GM19463 (cell line): ENCODE results near the gene HEXD.
A peak's percentile ranks its signal among the peaks of the same experiment; 100 is the strongest.
"Not testable (repeated sequence)": the region's sequence is repeated elsewhere in the genome, so short reads cannot be mapped to it uniquely, and the experiment has no call there.

Experiments
- ATAC-seq: cut with Tn5 transposase; IDR thresholded peaks from one replicate; pipeline ENCODE4 v1.9.1; 2021; ENCODE audit warnings: mild to moderate bottlenecking, moderate library complexity; ENCODE audit not compliant: unreplicated experiment

Gene HEXD

GRCh38 chr17:82418001-82418986 is at the start of gene HEXD, which contains the start of gene OGFOD3:
Gene HEXD (plus strand): TSS chr17:82418347. CDS start chr17:82419800, 1,453 bp downstream.
Gene OGFOD3 (minus strand): TSS chr17:82418586. CDS start chr17:82418485, 101 bp downstream.
- peak; percentile 76 for ATAC-seq

DNA sequence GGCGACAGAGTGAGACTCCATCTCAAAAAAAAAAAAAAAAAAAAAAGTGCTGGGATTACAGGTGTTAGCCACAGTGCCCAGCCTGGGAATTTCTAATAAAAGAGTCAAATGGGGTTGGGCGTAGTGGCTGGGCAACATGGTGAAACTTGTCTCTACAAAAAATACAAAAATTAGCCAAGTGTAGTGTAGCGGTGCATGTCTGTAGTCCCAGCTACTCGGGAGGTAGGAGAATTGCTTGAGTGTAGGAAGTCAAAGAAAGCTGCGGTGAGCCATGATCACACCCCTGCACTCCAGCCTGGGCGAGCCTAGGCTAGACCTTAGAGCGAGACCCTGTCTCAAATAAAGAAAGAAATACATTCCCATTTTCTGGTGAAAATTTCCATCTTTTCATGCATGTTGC is 48.9 kb upstream of the HEXD start:
- no peak for ATAC-seq

- ATAC-seq, result no peak
Observed at GRCh38 chr17:82370471-82371332, 47.4 kb upstream of the HEXD start.

- ATAC-seq, result no peak
Observed at GRCh38 chr17:82371333-82372248, 46.6 kb upstream of the HEXD start, which contains the start of gene UTS2R. Gene UTS2R (plus strand): TSS chr17:82371765. CDS start chr17:82374325, 2,560 bp downstream.

- no peak for ATAC-seq
Observed at GRCh38 chr17:82372249-82373071, 45.7 kb upstream of the HEXD start.

GRCh38 chr17:82373072-82373452 is 45.1 kb upstream of the HEXD start:
- not testable (repeated sequence) for ATAC-seq

GRCh38 chr17:82373731-82374625 is 44.2 kb upstream of the HEXD start:
- no peak for ATAC-seq

- ATAC-seq, result no peak
Observed at GRCh38 chr17:82374626-82375331, 43.4 kb upstream of the HEXD start.

DNA sequence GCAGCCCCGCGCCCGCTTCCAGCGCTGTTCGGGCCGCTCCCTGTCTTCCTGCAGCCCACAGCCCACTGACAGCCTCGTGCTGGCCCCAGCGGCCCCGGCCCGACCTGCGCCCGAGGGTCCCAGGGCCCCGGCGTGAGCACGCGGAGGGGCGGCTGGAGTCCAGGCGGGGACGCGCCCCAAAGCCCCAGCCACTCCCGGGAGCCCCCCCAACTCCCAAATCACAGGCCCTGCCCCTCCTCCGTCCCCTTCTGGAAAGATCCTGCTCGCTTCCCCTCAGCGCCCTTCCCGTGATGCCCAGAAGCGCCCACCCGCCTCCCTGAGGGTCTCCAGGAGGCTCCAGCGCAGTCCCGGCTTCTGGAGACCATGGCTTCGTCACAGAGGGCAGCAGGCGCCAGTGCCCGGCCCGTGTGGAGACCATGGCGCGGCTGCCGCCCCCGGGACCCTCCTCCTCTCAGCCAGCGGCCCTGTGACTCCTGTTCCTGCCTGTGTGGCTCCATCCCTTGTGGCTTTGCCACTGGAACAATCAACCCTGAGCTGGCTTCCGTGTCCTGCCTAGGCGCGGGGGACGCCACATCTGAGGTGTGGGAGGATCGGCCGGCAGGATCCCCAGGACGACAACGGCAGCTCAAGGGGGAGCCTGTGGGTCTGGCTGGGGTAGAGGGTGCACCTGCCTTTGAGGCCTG is 42.6 kb upstream of the HEXD start:
- ATAC-seq, result no peak

DNA sequence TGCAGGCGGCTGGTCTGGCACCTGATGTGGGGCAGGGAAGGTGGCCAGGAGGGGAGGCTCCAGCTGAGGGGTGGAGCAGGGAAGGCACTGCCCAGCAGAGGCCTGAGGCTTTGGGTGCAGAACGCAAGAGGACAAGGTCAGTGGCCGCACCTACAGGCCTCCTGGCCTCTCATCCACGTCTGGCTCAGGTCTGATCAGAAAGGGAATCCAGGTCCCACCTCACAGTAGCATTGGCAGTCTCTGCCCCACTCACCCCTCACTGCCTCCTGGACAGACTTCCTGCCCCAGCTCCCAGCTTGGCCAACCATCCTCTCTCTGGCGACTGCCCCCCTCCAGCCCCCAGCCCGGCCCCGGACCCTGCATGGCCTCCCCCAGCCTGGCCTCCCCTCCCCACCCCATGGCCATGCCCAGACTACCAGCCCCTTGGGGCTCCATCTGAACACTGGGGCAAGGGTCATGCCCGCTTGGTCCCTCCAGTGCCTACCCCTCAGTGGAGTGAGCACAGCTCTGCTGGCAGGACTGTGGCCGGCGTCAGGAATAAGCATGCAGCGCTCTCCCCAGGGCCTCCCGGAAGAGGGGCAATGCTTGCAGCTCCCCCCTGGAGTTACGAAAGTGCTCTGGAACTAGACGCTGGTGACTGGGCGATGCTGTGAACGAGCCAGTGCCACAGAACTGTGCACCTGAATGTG is 42.0 kb upstream of the HEXD start:
- no peak for ATAC-seq

DNA sequence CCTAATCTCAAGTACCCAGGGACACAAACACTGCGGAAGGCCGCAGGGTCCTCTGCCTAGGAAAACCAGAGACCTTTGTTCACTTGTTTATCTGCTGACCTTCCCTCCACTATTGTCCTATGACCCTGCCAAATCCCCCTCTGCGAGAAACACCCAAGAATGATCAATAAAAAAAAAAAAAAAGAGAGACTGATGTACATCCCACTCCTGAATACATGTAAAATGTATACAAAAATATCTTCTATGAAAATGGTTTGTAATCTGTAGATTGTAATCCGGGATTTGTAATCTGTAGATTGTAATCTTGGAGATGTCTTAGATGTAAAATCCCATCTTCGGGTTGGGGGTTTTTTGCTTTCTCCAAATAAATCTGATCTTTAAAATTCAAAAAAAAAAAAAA is 40.9 kb upstream of the HEXD start:
- ATAC-seq, result not testable (repeated sequence)

DNA sequence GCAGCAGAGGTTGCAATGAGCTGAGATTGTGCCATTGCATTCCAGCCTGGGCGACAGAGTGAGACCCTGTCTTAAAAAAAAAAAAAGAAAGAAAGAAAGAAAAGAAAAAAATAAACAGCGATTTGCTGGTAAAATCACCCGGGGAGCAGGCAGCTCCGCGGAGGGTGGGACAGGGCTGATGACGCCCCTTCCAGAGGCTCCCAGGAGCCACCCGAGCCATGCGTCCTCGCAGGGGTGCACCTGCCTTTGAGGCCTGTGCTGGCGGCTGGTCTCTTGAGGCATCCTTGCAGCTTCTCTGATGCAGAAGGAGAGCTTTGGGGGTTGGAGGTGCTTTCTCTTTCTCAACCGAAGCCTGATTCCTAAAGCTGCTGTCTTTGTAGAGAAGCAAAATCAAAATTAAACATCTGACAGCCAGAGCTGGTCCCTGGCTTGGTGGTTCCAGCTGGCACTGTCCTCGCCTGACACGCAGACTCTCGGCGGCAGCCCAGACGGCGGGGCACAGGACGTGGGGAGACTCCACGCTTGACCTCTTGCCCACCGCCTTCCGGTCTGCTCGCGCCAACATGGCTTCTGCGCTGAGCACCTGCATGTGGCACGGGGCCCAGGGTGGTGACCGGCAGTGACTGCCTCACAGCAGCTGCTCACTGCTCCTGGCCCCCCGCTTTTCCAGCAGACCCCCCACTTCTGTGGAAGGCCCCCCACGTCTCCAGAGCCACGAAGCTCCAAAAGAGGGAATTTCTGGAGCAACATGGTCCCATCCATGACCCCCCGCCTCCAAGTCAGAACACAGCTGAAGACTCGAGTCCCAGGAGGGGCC is 40.0 kb upstream of the HEXD start:
- no peak for ATAC-seq

- ATAC-seq, result no peak
Observed at GRCh38 chr17:82378741-82379021, 39.5 kb upstream of the HEXD start.

DNA sequence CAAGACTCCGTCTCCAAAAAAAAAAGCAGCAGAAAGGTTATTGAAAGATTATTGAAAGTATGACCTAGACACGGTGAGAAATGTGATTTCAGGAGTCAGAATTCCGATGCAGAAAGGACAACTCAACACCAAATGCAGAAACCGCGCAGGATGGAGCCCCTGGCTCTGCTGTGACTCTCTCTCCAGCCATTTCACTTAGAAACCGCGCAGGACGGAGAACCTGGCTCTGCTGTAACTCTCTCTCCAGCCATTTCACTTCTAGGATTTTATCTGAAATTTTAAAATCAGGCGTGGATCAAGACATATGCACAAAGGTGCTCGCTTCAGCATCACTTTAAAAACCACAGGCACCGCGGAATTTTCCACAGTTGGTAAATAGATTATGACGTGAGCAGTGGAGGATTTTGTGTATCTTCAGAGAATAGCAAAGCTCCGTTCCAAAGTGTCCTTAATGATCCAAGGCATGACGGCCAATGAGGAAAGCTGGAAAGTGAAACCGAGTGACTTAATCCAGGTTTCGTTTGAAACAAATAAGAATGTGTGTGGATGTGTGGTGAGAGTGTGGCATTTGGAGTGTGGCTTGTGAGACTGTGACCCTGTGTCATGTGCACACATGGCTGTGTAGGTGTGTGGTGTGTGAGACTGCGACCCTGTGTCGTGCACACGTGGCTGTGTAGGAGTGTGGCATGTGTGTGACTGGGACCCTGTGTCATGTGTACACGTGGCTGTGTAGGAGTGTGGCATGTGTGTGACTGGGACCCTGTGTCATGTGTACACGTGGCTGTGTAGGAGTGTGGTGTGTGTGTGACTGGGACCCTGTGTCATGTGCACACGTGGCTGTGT is 37.1 kb upstream of the HEXD start:
- no peak for ATAC-seq

- ATAC-seq, result not testable (repeated sequence)
Observed at GRCh38 chr17:82381703-82382009, 36.5 kb upstream of the HEXD start.
